Measurements from ENCODE around the gene ILF3.

The ILF3 gene

DNA sequence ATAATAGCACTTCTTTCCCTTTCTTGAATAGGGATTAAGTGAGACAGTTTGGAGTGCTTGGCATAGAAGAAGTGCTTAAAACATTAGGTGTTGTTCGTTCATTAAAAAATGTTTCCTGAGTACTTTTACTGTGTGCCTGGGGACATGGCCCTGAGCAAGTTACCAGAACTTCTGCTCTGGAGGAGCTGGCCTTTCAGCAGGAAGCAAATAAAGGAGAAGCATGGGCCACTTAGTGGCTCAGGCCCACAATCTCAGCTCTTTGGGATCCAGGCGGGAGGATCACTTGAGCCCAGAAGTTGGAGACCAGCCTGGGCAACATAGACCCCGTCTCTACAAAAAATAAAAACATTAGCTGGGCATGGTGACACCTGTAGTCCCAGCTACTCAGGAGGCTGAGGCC is 69.4 kb downstream of the ILF3 start:
- TF ChIP-seq FOXK2 (IDR thresholded peaks at IDR 0.05): no peak
- no peak for TF ChIP-seq ZNF384 (IDR thresholded peaks at IDR 0.05)
- no peak for DNase-seq (ENCODE audit: extremely low spot score)
- ChIA-PET POLR2A (no interaction called here), CTCF (no interaction called here)

DNA sequence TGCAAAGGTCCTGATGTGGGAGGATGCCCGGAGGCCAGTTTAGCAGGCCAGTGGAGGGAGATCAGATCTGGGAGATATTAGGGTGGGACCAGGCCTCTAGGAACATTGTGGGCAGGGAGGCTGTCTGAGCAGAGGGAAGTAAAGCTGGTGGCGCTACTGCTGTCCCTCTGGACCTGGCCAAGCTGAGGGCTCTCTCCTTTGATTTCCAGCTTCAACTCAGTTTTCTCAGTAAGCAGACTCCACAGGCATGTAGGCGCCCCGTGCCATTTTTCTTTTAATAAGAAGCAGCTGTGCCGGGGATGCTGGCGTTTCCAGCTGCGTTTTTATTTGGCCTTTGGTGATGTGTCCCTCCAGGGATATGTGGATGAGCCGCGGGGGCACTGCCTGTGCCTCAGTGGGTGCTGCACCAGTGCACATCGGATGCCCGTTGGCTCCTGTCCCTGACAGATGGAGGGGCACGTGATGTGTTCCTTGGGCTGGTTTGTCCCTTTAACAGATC is 70.5 kb downstream of the ILF3 start:
- TF ChIP-seq HDGF (IDR thresholded peaks at IDR 0.05; ENCODE audit: borderline replicate concordance) (no peak), NFRKB (IDR thresholded peaks at IDR 0.05) (no peak), L3MBTL2 (conservative IDR thresholded peaks at IDR 0.05) (no peak), CTBP1 (IDR thresholded peaks at IDR 0.05; ENCODE audit: borderline replicate concordance) (no peak)
- CTCF ChIA-PET: no interaction called here
- no peak for DNase-seq (ENCODE audit: extremely low spot score)
- POLR2A ChIA-PET: no interaction called here

DNA sequence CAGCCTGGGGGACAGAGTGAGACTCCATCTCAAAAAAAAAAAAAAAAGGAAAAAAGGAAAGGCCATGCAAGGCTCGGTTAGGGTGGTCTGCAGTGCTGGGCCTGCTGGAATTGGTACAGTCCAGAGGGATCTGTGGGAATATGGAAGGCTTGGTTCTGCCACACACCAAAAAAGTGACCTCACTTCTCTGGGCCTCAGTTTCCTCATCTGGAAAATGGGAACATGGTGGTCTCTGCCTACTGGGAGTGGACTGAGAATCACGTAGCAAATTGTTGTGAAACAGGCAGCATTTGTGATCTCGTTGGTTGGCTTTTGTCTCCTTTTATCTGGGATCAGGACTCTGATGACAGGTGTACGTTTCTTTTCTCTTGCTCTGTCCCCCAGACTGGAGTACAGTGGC is 71.3 kb downstream of the ILF3 start:
- POLR2A ChIA-PET: no interaction called here
- CTCF ChIA-PET: no interaction called here
- DNase-seq (ENCODE audit: extremely low spot score): no peak
- TF ChIP-seq ARNT (IDR thresholded peaks at IDR 0.05) (no peak), FOXK2 (IDR thresholded peaks at IDR 0.05) (no peak), TARDBP (IDR thresholded peaks at IDR 0.05) (no peak), SUZ12 (IDR thresholded peaks at IDR 0.05) (no peak), HDGF (IDR thresholded peaks at IDR 0.05; ENCODE audit: borderline replicate concordance) (no peak), L3MBTL2 (conservative IDR thresholded peaks at IDR 0.05) (no peak), BHLHE40 (IDR thresholded peaks at IDR 0.05; ENCODE audit: borderline replicate concordance) (no peak), NFRKB (IDR thresholded peaks at IDR 0.05) (no peak), PKNOX1 (IDR thresholded peaks at IDR 0.05) (no peak)

GRCh38 chr19:10726268-10726667 is 72.1 kb downstream of the ILF3 start:
- ChIA-PET CTCF (no interaction called here), POLR2A (no interaction called here)
- no peak for DNase-seq (ENCODE audit: extremely low spot score)
- TF ChIP-seq HDGF (IDR thresholded peaks at IDR 0.05; ENCODE audit: borderline replicate concordance): no peak
- no peak for TF ChIP-seq SP1 (IDR thresholded peaks at IDR 0.05)
- no peak for TF ChIP-seq NFRKB (IDR thresholded peaks at IDR 0.05)
- no peak for TF ChIP-seq ELF4 (IDR thresholded peaks at IDR 0.05)
- TF ChIP-seq PKNOX1 (IDR thresholded peaks at IDR 0.05): no peak
- no peak for TF ChIP-seq FOXA1 (IDR thresholded peaks at IDR 0.05)
- TF ChIP-seq L3MBTL2 (conservative IDR thresholded peaks at IDR 0.05): no peak
- no peak for TF ChIP-seq ZNF384 (IDR thresholded peaks at IDR 0.05)
- TF ChIP-seq FOXM1 (IDR thresholded peaks at IDR 0.05; ENCODE audit: borderline replicate concordance): no peak
- TF ChIP-seq TARDBP (IDR thresholded peaks at IDR 0.05): no peak
- TF ChIP-seq SUZ12 (IDR thresholded peaks at IDR 0.05): no peak
- TF ChIP-seq FOXK2 (IDR thresholded peaks at IDR 0.05): no peak
- no peak for TF ChIP-seq CTBP1 (IDR thresholded peaks at IDR 0.05; ENCODE audit: borderline replicate concordance)
- no peak for TF ChIP-seq BHLHE40 (IDR thresholded peaks at IDR 0.05; ENCODE audit: borderline replicate concordance)

GRCh38 chr19:10727685-10728201 is 73.6 kb downstream of the ILF3 start:
- no peak for TF ChIP-seq CTBP1 (IDR thresholded peaks at IDR 0.05; ENCODE audit: borderline replicate concordance)
- TF ChIP-seq FOXA1 (IDR thresholded peaks at IDR 0.05): no peak
- TF ChIP-seq FOXM1 (IDR thresholded peaks at IDR 0.05; ENCODE audit: borderline replicate concordance): no peak
- POLR2A ChIA-PET: interaction anchor here (1.0 kb wide), 1 partner anchor 8 kb away, joined by 4 read pairs; no protein-coding TSS in a partner anchor
- DNase-seq (ENCODE audit: extremely low spot score): no peak
- CTCF ChIA-PET: no interaction called here

DNA sequence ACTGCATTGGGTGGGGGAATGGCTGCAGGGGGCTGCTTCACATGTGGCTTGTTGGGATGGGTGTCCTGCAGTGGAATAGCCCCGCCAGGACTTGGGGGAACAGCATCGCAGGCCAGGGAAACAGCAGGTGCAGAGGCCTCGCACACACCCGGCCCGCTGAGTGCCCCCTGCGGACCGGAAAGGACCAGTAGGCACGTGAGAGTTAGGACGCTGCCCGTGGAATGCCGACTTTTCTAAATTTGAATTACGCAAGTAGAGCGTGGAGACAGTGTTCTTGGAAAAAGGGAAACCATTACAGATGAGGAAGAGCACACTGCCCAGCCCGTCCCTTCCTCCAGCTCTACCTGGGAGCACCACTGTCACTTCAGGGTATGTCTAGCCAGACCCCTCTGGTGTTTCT is 75.3 kb downstream of the ILF3 start:
- CTCF ChIA-PET: interaction anchor here (0.6 kb wide), 1 partner anchor 124 kb away, joined by 3 read pairs; no protein-coding TSS in a partner anchor
- POLR2A ChIA-PET: no interaction called here
- TF ChIP-seq SUZ12 (IDR thresholded peaks at IDR 0.05) (no peak), CTBP1 (IDR thresholded peaks at IDR 0.05; ENCODE audit: borderline replicate concordance) (no peak), ARNT (IDR thresholded peaks at IDR 0.05) (no peak), FOXM1 (IDR thresholded peaks at IDR 0.05; ENCODE audit: borderline replicate concordance) (no peak), FOXK2 (IDR thresholded peaks at IDR 0.05) (no peak), TARDBP (IDR thresholded peaks at IDR 0.05) (no peak), SP1 (IDR thresholded peaks at IDR 0.05) (no peak), NFRKB (IDR thresholded peaks at IDR 0.05) (no peak), ELF4 (IDR thresholded peaks at IDR 0.05) (no peak), BHLHE40 (IDR thresholded peaks at IDR 0.05; ENCODE audit: borderline replicate concordance) (no peak), HDGF (IDR thresholded peaks at IDR 0.05; ENCODE audit: borderline replicate concordance) (no peak), FOXA1 (IDR thresholded peaks at IDR 0.05) (no peak), L3MBTL2 (conservative IDR thresholded peaks at IDR 0.05) (no peak), ZNF384 (IDR thresholded peaks at IDR 0.05) (no peak), PKNOX1 (IDR thresholded peaks at IDR 0.05) (no peak), LEF1 (IDR thresholded peaks at IDR 0.05; ENCODE audit: borderline replicate concordance) (no peak)
- DNase-seq (ENCODE audit: extremely low spot score): no peak

- CTCF ChIA-PET: interaction anchor here (0.7 kb wide), 1 partner anchor 28 kb away, joined by 4 read pairs; no protein-coding TSS in a partner anchor
- TF ChIP-seq SP1 (IDR thresholded peaks at IDR 0.05): no peak
- no peak for TF ChIP-seq FOXK2 (IDR thresholded peaks at IDR 0.05)
- no peak for TF ChIP-seq ARNT (IDR thresholded peaks at IDR 0.05)
- TF ChIP-seq PKNOX1 (IDR thresholded peaks at IDR 0.05): no peak
- no peak for TF ChIP-seq BHLHE40 (IDR thresholded peaks at IDR 0.05; ENCODE audit: borderline replicate concordance)
- no peak for TF ChIP-seq FOXA1 (IDR thresholded peaks at IDR 0.05)
- no peak for TF ChIP-seq HDGF (IDR thresholded peaks at IDR 0.05; ENCODE audit: borderline replicate concordance)
- no peak for TF ChIP-seq SUZ12 (IDR thresholded peaks at IDR 0.05)
- TF ChIP-seq ZNF384 (IDR thresholded peaks at IDR 0.05): no peak
- TF ChIP-seq LEF1 (IDR thresholded peaks at IDR 0.05; ENCODE audit: borderline replicate concordance): no peak
- TF ChIP-seq NFRKB (IDR thresholded peaks at IDR 0.05): no peak
- TF ChIP-seq FOXM1 (IDR thresholded peaks at IDR 0.05; ENCODE audit: borderline replicate concordance): no peak
- no peak for TF ChIP-seq CTBP1 (IDR thresholded peaks at IDR 0.05; ENCODE audit: borderline replicate concordance)
- no peak for TF ChIP-seq TARDBP (IDR thresholded peaks at IDR 0.05)
- no peak for TF ChIP-seq L3MBTL2 (conservative IDR thresholded peaks at IDR 0.05)
- no peak for TF ChIP-seq ELF4 (IDR thresholded peaks at IDR 0.05)
- POLR2A ChIA-PET: interaction anchor here (1.2 kb wide), 1 partner anchor 12 kb away, joined by 4 read pairs; no protein-coding TSS in a partner anchor
Measured at GRCh38 chr19:10730932-10731331, 76.8 kb downstream of the ILF3 start.

More at GRCh38 chr19:10730932-10731331, 76.8 kb downstream of the ILF3 start:
- no peak for DNase-seq (ENCODE audit: extremely low spot score)
